HG02981 (cell line): ENCODE results near the gene PLSCR2.
"Not testable (repeated sequence)": the region's sequence is repeated elsewhere in the genome, so short reads cannot be mapped to it uniquely, and the experiment has no call there.

Source experiments
- ATAC-seq: cut with Tn5 transposase; IDR thresholded peaks from one replicate; pipeline ENCODE4 v1.9.1; 2021; ENCODE audit warnings: mild to moderate bottlenecking, moderate library complexity; ENCODE audit not compliant: unreplicated experiment

Gene PLSCR2

GRCh38 chr3:146421819-146422759, 47.3 kb downstream of the PLSCR2 start:
- ATAC-seq, result no peak

DNA sequence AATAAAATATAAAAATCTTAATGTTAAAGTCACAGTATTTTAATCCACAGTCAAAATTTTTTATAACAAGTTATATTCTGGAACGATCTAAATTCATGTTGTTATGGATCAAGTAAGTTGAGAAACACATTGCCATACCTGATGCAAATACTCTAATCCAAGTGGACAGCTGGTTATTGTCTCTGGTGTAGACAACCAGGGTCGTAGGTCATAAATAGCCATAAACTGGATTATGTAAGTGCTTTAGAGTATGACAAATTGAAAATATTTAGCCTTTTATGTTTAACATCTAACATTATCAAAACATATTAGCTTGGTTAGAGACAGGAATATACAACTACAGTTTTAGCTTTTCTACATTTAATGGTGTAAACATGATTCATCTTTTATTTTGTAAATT, 53.0 kb downstream of the PLSCR2 start:
- no peak for ATAC-seq

DNA sequence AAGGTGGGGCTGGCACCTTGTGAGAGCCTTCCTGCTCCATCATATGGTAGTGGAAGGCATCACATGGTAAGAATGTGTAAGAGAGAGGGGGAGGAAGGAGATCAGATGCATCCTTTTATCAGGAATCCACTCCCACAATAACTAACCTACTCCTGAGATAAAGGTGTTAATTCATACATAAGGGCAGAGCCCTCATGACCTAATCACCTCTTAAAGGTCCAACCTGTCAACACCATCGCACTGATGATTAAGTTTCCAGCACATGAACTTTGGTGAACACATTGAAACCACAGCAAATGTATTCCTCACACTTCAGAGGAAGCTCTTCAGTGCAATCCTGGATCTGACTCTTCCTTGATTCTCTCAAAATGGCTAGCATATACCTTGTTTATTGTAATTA, 55.4 kb downstream of the PLSCR2 start:
- ATAC-seq, result no peak

DNA sequence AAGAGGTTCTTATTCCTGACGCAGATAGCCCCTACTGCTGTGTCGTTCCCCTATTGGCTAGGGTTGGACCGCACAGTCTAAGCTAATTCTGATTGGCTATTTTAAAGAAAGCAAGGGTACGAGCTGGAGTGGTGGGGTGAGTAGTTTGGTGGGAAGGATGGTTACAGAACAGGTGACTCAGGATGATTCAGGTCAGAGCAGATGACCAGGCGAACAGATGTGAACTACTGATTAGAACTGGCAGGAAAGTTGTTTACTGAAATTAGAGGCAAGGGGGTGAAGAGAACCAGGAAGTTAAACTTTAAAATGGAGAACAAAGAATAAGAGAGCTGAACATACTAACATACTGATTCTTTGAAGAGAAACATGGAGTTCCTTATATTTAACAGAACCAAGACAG, 56.6 kb downstream of the PLSCR2 start:
- not testable (repeated sequence) for ATAC-seq

DNA sequence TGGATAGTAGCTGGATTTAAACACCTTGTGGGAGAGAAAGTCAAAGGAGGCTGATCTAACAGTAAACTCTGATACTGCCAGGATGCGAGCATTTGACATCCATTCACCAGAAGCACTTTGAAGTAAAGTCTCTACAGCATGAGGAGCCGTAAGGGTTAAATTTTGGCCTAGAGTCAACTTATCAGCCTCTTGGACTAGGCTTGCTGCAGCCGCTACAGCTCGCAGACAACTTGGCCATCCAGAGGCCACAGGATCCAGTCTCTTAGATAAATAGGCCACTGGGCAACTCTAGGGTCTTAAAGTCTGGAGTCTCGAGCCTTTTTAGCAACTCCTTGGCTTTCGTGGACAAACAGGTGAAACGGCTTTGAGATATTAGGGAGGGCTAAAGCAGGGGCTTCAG, 61.4 kb downstream of the PLSCR2 start:
- ATAC-seq, result no peak

- ATAC-seq, result no peak
These were observed 64.9 kb downstream of the PLSCR2 start for GRCh38 chr3:146404436-146404835.

- ATAC-seq, result no peak
These were observed 65.6 kb downstream of the PLSCR2 start for GRCh38 chr3:146403792-146404191.

- no peak for ATAC-seq
These were observed 72.6 kb downstream of the PLSCR2 start for GRCh38 chr3:146396792-146397191.

GRCh38 chr3:146395164-146395563, 74.2 kb downstream of the PLSCR2 start:
- no peak for ATAC-seq

DNA sequence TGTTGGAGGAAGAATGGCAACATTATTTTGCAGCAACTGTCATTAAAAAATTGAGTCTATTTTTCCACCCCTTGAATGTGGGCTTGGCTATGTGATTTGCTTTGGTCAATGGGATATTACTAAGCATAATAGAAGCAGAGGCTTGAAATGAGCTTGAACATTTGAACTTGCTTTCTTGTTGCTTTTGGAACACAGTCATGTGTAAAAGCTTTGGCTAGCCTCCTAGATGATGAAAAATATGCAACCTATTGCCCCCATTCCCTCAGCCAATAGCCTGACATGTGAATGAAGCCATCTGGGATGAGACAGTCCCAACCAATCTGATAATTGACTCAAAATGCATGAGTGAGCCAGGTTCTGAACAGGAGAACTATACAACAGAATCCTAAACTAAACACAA, 78.4 kb downstream of the PLSCR2 start:
- no peak for ATAC-seq

DNA sequence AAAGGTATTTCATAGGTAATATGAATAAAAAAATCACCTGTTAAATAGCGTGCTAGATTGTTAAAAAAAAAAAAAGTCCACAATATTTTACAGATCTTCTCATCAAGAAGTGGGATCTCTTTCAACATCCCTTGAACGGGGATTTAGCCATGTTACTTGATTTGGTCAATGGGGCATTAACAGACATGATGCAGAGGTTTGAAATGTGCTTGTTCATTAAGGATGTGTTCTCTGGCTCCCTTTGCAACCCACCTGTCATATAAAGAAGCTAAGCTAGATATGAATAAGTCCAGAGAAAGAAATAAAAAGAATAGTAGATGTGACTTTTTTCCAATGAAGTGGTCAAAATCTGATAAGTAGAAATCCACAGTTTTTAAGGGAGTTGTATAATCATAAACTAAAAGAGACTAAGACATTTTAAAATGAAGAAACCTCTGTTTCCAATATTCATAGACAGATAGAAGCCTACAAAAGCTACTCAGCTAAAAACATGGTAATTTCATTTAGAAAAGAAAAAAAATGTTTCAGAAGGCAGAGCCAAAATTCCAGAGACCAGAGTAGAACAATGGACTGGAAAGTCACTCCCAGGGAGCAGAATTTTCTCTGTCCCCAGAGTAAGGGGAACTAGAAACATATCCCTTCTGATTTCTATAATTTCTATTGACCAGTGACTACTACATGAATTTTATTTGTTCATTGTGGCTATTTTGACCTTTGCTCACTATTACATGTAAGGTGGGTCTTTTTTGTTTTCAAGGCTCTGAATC, 79.2 kb downstream of the PLSCR2 start:
- no peak for ATAC-seq

- ATAC-seq, result no peak
These were observed 81.8 kb downstream of the PLSCR2 start for GRCh38 chr3:146387566-146387965.

- no peak for ATAC-seq
These were observed 82.4 kb downstream of the PLSCR2 start for GRCh38 chr3:146386936-146387335.

DNA sequence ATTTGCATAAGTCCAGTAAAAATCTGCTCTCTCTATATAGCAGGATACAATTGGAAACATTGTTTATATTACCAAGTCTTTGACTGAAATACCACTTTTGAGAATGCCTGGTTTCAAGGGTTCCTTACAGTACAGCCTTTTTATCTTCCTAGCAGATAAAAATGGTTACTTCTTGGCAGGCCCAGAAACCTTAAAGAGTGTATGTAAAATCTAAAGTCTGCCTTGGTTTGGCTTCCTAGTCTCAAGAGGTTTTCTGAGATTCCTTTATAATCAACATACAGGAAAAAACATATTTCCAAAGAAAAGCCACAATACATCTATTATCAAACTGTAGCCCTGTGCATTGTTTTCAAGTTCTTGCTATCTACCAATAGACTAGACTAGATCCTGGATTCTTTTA, 84.6 kb downstream of the PLSCR2 start:
- ATAC-seq, result no peak
